ENCODE measurements around the gene GIT1. TPM values are rescaled to one million over a fixed set of nuclear protein-coding genes. Genes with fewer than 3 reads are reported as not detected.

Gene GIT1
- polyA plus RNA-seq, 1 donor from 2014 or later = 20.5 TPM

- Histone ChIP-seq H3K4me3 (ENCODE audit: low read length) (no peak overlapping the region), H4K20me1 (ENCODE audit: insufficient read depth) (no peaks in the 10 kb centered on the region), H3K27ac (ENCODE audit: low read length) (no peak overlapping the region), H3K27me3 (ENCODE audit: insufficient read depth, low read depth, low read length) (peaks cover 37% of the 10 kb centered on the region), H3K9me2 (ENCODE audit: insufficient read depth, low read length) (no peaks in the 10 kb centered on the region), H3K9ac (ENCODE audit: low read length) (no peak overlapping the region), H3K9me3 (ENCODE audit: low read length) (no peaks in the 10 kb centered on the region), H2AFZ (ENCODE audit: low read depth, low read length) (no peak overlapping the region), H3K36me3 (ENCODE audit: insufficient read depth, low read length) (no peaks in the 10 kb centered on the region), H3F3A (ENCODE audit: insufficient read depth, low read length, poor library complexity, severe bottlenecking) (no peaks in the 10 kb centered on the region), H3K79me2 (replicated peaks; ENCODE audit: insufficient read depth, low read length) (no peaks in the 10 kb centered on the region), H3K4me2 (ENCODE audit: low read length) (no peak overlapping the region)
- TF ChIP-seq CTCF (IDR thresholded peaks at IDR 0.05; ENCODE audit: poor library complexity, severe bottlenecking) (no peak), POLR2AphosphoS5 (IDR thresholded peaks at IDR 0.05) (no peak), SMC3 (conservative IDR thresholded peaks at IDR 0.05; ENCODE audit: poor library complexity) (no peak), EP300 (conservative IDR thresholded peaks at IDR 0.05; ENCODE audit: poor library complexity, severe bottlenecking) (no peak), TAF1 (IDR thresholded peaks at IDR 0.05; ENCODE audit: low read depth) (no peak), MXI1 (conservative IDR thresholded peaks at IDR 0.05; ENCODE audit: poor library complexity, severe bottlenecking) (no peak), RAD21 (conservative IDR thresholded peaks at IDR 0.05) (no peak), EZH2 (IDR thresholded peaks at IDR 0.05; ENCODE audit: borderline replicate concordance, insufficient read depth, low read length, poor library complexity, severe bottlenecking) (no peak)
- TF ChIP-seq, protein P1, sequence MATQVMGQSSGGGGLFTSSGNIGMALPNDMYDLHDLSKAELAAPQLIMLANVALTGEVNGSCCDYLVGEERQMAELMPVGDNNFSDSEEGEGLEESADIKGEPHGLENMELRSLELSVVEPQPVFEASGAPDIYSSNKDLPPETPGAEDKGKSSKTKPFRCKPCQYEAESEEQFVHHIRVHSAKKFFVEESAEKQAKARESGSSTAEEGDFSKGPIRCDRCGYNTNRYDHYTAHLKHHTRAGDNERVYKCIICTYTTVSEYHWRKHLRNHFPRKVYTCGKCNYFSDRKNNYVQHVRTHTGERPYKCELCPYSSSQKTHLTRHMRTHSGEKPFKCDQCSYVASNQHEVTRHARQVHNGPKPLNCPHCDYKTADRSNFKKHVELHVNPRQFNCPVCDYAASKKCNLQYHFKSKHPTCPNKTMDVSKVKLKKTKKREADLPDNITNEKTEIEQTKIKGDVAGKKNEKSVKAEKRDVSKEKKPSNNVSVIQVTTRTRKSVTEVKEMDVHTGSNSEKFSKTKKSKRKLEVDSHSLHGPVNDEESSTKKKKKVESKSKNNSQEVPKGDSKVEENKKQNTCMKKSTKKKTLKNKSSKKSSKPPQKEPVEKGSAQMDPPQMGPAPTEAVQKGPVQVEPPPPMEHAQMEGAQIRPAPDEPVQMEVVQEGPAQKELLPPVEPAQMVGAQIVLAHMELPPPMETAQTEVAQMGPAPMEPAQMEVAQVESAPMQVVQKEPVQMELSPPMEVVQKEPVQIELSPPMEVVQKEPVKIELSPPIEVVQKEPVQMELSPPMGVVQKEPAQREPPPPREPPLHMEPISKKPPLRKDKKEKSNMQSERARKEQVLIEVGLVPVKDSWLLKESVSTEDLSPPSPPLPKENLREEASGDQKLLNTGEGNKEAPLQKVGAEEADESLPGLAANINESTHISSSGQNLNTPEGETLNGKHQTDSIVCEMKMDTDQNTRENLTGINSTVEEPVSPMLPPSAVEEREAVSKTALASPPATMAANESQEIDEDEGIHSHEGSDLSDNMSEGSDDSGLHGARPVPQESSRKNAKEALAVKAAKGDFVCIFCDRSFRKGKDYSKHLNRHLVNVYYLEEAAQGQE (IDR thresholded peaks at IDR 0.05; ENCODE audit: borderline replicate concordance) = no peak
Observed at GRCh38 chr17:29562615-29563014, 26.8 kb downstream of the GIT1 start.

- TF ChIP-seq, protein P1 (IDR thresholded peaks at IDR 0.05; ENCODE audit: borderline replicate concordance) = no peak
- TF ChIP-seq SMC3 (conservative IDR thresholded peaks at IDR 0.05; ENCODE audit: poor library complexity) (no peak), CTCF (IDR thresholded peaks at IDR 0.05; ENCODE audit: poor library complexity, severe bottlenecking) (no peak), RAD21 (conservative IDR thresholded peaks at IDR 0.05) (no peak), POLR2AphosphoS5 (IDR thresholded peaks at IDR 0.05) (no peak), EP300 (conservative IDR thresholded peaks at IDR 0.05; ENCODE audit: poor library complexity, severe bottlenecking) (no peak), TAF1 (IDR thresholded peaks at IDR 0.05; ENCODE audit: low read depth) (no peak), MXI1 (conservative IDR thresholded peaks at IDR 0.05; ENCODE audit: poor library complexity, severe bottlenecking) (no peak), EZH2 (IDR thresholded peaks at IDR 0.05; ENCODE audit: borderline replicate concordance, insufficient read depth, low read length, poor library complexity, severe bottlenecking) (no peak)
- Histone ChIP-seq H3K9me2 (ENCODE audit: insufficient read depth, low read length) (no peaks in the 10 kb centered on the region), H3K4me2 (ENCODE audit: low read length) (no peak overlapping the region), H3K27me3 (ENCODE audit: insufficient read depth, low read depth, low read length) (peaks cover 30% of the 10 kb centered on the region), H3K9me3 (ENCODE audit: low read length) (no peaks in the 10 kb centered on the region), H3K9ac (ENCODE audit: low read length) (no peak overlapping the region), H3K4me3 (ENCODE audit: low read length) (no peak overlapping the region), H4K20me1 (ENCODE audit: insufficient read depth) (no peaks in the 10 kb centered on the region), H2AFZ (ENCODE audit: low read depth, low read length) (no peak overlapping the region), H3K36me3 (ENCODE audit: insufficient read depth, low read length) (no peaks in the 10 kb centered on the region), H3F3A (ENCODE audit: insufficient read depth, low read length, poor library complexity, severe bottlenecking) (no peaks in the 10 kb centered on the region), H3K79me2 (replicated peaks; ENCODE audit: insufficient read depth, low read length) (no peaks in the 10 kb centered on the region), H3K27ac (ENCODE audit: low read length) (no peak overlapping the region)
Observed at GRCh38 chr17:29561554-29562517, 27.6 kb downstream of the GIT1 start.

Measured in neural cell (in vitro differentiated cells).